MM.1S (cell line): ENCODE data around the gene GPNMB.

Experiments
- DNase-seq: peaks from one replicate; pipeline ENCODE4 v3.0.0-alpha.2; 2015
- H2AFZ ChIP-seq: fragments of 300-600 bp; sonication (generic); 2 replicates; pipeline ENCODE4 v1.6.0; 2016; ENCODE audit warnings: antibody characterized with exemption, low read length
- H3F3A ChIP-seq: fragments of 300-600 bp; sonication (generic); 2 replicates; pipeline ENCODE4 v1.6.1; 2016; ENCODE audit warnings: mild to moderate bottlenecking, antibody characterized with exemption, low read length, moderate library complexity, mixed read lengths; ENCODE audit not compliant: insufficient read depth
- H3K27ac ChIP-seq: fragments of 300-600 bp; sonication (generic); 2 replicates; pipeline ENCODE4 v1.5.1; 2016; ENCODE audit warnings: mild to moderate bottlenecking, low read length
- H3K27me3 ChIP-seq: fragments of 300-600 bp; sonication (generic); replicated peaks from 2 replicates; pipeline ENCODE4 v1.6.0; 2016; ENCODE audit warnings: low read length; ENCODE audit not compliant: insufficient read depth
- H3K36me3 ChIP-seq: fragments of 300-600 bp; sonication (generic); replicated peaks from 2 replicates; pipeline ENCODE4 v1.6.1; 2016; ENCODE audit warnings: mild to moderate bottlenecking, low read length, mixed read lengths; ENCODE audit not compliant: insufficient read depth
- H3K4me1 ChIP-seq: fragments of 300-600 bp; sonication (generic); 2 replicates; pipeline ENCODE4 v1.6.1; 2016; ENCODE audit warnings: low read length, mixed read lengths
- H3K4me2 ChIP-seq: fragments of 300-600 bp; sonication (generic); 2 replicates; pipeline ENCODE4 v1.6.0; 2016; ENCODE audit warnings: low read depth, low read length
- H3K4me3 ChIP-seq: fragments of 300-600 bp; sonication (generic); 2 replicates; pipeline ENCODE4 v1.5.1; 2016; ENCODE audit warnings: low read length, mixed read lengths
- H3K79me2 ChIP-seq: fragments of 300-600 bp; sonication (generic); 2 replicates; pipeline ENCODE4 v1.6.1; 2016; ENCODE audit warnings: mixed run types, low read length, mixed read lengths
- H3K9ac ChIP-seq: fragments of 300-600 bp; sonication (generic); 2 replicates; pipeline ENCODE4 v1.6.1; 2016; ENCODE audit warnings: low read length, mixed read lengths
- H3K9me2 ChIP-seq: fragments of 300-600 bp; sonication (generic); replicated peaks from 2 replicates; pipeline ENCODE4 v1.6.1; 2016; ENCODE audit warnings: mild to moderate bottlenecking, low read length, mixed read lengths; ENCODE audit not compliant: insufficient read depth
- H3K9me3 ChIP-seq: fragments of 300-600 bp; sonication (generic); replicated peaks from 2 replicates; pipeline ENCODE4 v1.6.1; 2016; ENCODE audit warnings: mild to moderate bottlenecking, low read length, mixed read lengths; ENCODE audit not compliant: insufficient read depth
- H4K20me1 ChIP-seq: fragments of 300-600 bp; sonication (generic); 2 replicates; pipeline ENCODE4 v1.6.1; 2016; ENCODE audit warnings: mild to moderate bottlenecking, low read length, moderate library complexity, mixed read lengths; ENCODE audit not compliant: insufficient read depth
- EZH2 ChIP-seq: fragments of 300-600 bp; sonication (generic); optimal IDR thresholded peaks from 2 replicates; pipeline ENCODE3; 2017; ENCODE audit warnings: low read depth, mild to moderate bottlenecking, antibody characterized with exemption, low read length, mixed read lengths
- EZH2phosphoT487 ChIP-seq: fragments of 300-600 bp; sonication (generic); IDR thresholded peaks from 2 replicates; pipeline ENCODE4 v1.6.1; 2018; ENCODE audit warnings: antibody characterized with exemption, low read length
- TF ChIP-seq, protein P1 (sequence below): fragments of 300-600 bp; sonication (generic); IDR thresholded peaks from 2 replicates; pipeline ENCODE4 v1.5.1; 2016; ENCODE audit warnings: antibody characterized with exemption, low read length, mixed read lengths

GPNMB gene

DNA sequence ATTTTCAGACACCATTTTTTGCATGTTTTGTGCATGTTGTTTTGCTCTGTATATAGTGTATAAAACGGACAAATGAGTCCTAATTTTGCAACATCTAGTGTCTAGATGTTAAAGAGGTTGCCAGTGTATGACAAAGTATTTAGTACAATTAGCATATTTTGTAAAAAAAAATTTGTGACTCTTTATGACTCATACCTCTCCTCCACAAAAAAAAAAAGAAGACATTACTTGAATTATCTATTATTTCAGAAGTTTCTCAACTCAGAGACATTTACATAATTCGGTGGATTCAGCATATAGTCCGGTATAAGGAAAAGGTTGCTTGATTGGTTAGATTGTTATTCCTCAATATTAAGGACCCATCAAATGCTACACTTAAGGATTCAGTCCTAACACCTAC lies 38.7 kb upstream of the GPNMB start:
- TF ChIP-seq EZH2phosphoT487 = no peak
- TF ChIP-seq EZH2 = no peak
- TF ChIP-seq, protein P1, sequence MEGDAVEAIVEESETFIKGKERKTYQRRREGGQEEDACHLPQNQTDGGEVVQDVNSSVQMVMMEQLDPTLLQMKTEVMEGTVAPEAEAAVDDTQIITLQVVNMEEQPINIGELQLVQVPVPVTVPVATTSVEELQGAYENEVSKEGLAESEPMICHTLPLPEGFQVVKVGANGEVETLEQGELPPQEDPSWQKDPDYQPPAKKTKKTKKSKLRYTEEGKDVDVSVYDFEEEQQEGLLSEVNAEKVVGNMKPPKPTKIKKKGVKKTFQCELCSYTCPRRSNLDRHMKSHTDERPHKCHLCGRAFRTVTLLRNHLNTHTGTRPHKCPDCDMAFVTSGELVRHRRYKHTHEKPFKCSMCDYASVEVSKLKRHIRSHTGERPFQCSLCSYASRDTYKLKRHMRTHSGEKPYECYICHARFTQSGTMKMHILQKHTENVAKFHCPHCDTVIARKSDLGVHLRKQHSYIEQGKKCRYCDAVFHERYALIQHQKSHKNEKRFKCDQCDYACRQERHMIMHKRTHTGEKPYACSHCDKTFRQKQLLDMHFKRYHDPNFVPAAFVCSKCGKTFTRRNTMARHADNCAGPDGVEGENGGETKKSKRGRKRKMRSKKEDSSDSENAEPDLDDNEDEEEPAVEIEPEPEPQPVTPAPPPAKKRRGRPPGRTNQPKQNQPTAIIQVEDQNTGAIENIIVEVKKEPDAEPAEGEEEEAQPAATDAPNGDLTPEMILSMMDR = no peak
- Histone ChIP-seq H4K20me1 (no peaks in the 10 kb centered on the region), H3K79me2 (no peaks in the 10 kb centered on the region), H3K36me3 (no peaks in the 10 kb centered on the region), H3K4me1 (no peaks in the 10 kb centered on the region), H3K9me2 (no peaks in the 10 kb centered on the region), H3F3A (no peaks in the 10 kb centered on the region), H2AFZ (no peak overlapping the region), H3K27me3 (no peaks in the 10 kb centered on the region), H3K4me2 (no peak overlapping the region), H3K27ac (no peak overlapping the region), H3K4me3 (no peak overlapping the region), H3K9ac (no peak overlapping the region), H3K9me3 (no peaks in the 10 kb centered on the region)
- no peak for DNase-seq

DNA sequence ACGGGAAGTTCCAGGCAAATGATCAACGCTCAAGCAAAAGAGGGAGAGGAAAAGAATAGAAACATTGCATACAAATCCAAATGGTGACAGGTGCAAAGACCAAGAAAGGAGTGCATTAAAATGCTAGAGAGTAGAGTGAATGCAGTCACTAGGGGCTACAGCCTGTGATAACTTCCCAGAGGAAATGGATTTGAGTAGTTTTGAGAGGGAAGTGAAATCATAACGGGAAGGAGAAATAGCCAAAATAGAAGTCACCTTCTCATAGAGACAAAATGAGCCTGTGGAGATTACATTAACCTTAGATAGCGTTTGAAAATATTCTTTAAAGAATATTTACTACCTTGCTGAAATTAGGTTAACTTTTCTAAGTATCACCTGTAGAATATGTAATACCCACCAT lies 38.3 kb upstream of the GPNMB start:
- TF ChIP-seq EZH2phosphoT487 = no peak
- TF ChIP-seq, protein P1 = no peak
- TF ChIP-seq EZH2 = no peak
- no peak overlapping the region for H3K27ac ChIP-seq
- no peak overlapping the region for H3K9ac ChIP-seq
- no peaks in the 10 kb centered on the region for H3K79me2 ChIP-seq
- no peaks in the 10 kb centered on the region for H3F3A ChIP-seq
- H3K36me3 ChIP-seq = no peaks in the 10 kb centered on the region
- H4K20me1 ChIP-seq = no peaks in the 10 kb centered on the region
- H3K9me3 ChIP-seq = no peaks in the 10 kb centered on the region
- no peak overlapping the region for H2AFZ ChIP-seq
- no peak overlapping the region for H3K4me3 ChIP-seq
- no peaks in the 10 kb centered on the region for H3K9me2 ChIP-seq
- H3K4me2 ChIP-seq = no peak overlapping the region
- no peak for DNase-seq
- H3K27me3 ChIP-seq = no peaks in the 10 kb centered on the region
- H3K4me1 ChIP-seq = no peaks in the 10 kb centered on the region

DNA sequence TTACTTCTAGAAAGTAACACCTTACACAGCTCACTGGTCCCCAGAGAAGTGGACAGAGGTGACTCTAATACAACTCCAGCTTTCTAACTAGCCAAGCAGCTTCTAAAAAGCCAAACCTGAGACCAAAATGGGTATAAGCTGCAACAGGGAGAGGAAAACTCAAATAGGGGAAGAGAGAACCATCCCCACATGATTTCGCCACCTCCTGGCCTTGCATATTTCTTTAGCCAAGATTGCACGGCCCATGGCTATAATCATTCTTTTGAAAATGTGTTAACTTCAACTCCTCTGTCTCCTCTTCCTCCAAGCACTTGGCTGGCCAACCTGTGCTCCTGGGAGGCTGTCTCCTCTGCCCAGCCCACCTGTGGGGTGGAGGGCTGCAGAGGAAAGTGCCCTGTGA lies 36.1 kb upstream of the GPNMB start:
- no peaks in the 10 kb centered on the region for H3K79me2 ChIP-seq
- DNase-seq = no peak
- H3K4me2 ChIP-seq = no peak overlapping the region
- no peaks in the 10 kb centered on the region for H3K27me3 ChIP-seq
- no peaks in the 10 kb centered on the region for H4K20me1 ChIP-seq
- no peaks in the 10 kb centered on the region for H3K36me3 ChIP-seq
- no peak overlapping the region for H3K9ac ChIP-seq
- H3F3A ChIP-seq = no peaks in the 10 kb centered on the region
- no peak overlapping the region for H2AFZ ChIP-seq
- no peaks in the 10 kb centered on the region for H3K9me3 ChIP-seq
- no peaks in the 10 kb centered on the region for H3K9me2 ChIP-seq
- TF ChIP-seq EZH2 (no peak), EZH2phosphoT487 (no peak)
- TF ChIP-seq, protein P1 = no peak
- H3K27ac ChIP-seq = no peak overlapping the region
- H3K4me3 ChIP-seq = no peak overlapping the region
- H3K4me1 ChIP-seq = no peaks in the 10 kb centered on the region
